HEK293T (cell line): ENCODE results near the gene MAST2.
"Not testable (repeated sequence)": the region's sequence is repeated elsewhere in the genome, so short reads cannot be mapped to it uniquely, and the experiment has no call there.

Experiments used
- CTCF ChIA-PET: fragments of 350-600 bp; formaldehyde crosslinking; extraction: SDS; loops from one replicate; lab custom pipeline; 2021; ENCODE audit warnings: antibody characterized with exemption, inconsistent platforms; lab: Yijun Ruan, JAX
- POLR2A ChIA-PET: fragments of 350-600 bp; formaldehyde crosslinking; extraction: SDS; loops from one replicate; lab custom pipeline; 2020; ENCODE audit warnings: antibody characterized with exemption, inconsistent platforms; lab: Yijun Ruan, JAX
- DNase-seq: peaks from one replicate; pipeline ENCODE4 v3.0.0; 2012; ENCODE audit warnings: mixed read lengths; ENCODE audit errors: extremely low spot score
- ARNT ChIP-seq: fragments of 450-650 bp; IDR thresholded peaks from 2 replicates; pipeline ENCODE4 v1.6.1; 2017; ENCODE audit warnings: mild to moderate bottlenecking
- BHLHE40 ChIP-seq: fragments of 450-650 bp; IDR thresholded peaks from 2 replicates; pipeline ENCODE4 v1.6.1; 2016; ENCODE audit warnings: mild to moderate bottlenecking, moderate library complexity, borderline replicate concordance
- CTBP1 ChIP-seq: fragments of 450-650 bp; IDR thresholded peaks from 2 replicates; pipeline ENCODE4 v1.6.1; 2016; ENCODE audit warnings: borderline replicate concordance
- ELF4 ChIP-seq: fragments of 450-650 bp; IDR thresholded peaks from 2 replicates; pipeline ENCODE4 v1.6.1; 2017; ENCODE audit warnings: antibody characterized with exemption
- FOXA1 ChIP-seq: fragments of 450-650 bp; IDR thresholded peaks from 2 replicates; pipeline ENCODE4 v1.6.1; 2016; ENCODE audit warnings: mild to moderate bottlenecking
- FOXK2 ChIP-seq: fragments of 450-650 bp; IDR thresholded peaks from 2 replicates; pipeline ENCODE4 v1.6.1; 2016; ENCODE audit warnings: mild to moderate bottlenecking
- FOXM1 ChIP-seq: fragments of 450-650 bp; IDR thresholded peaks from 2 replicates; pipeline ENCODE4 v1.6.1; 2017; ENCODE audit warnings: mild to moderate bottlenecking, borderline replicate concordance
- HDGF ChIP-seq: fragments of 450-650 bp; IDR thresholded peaks from 2 replicates; pipeline ENCODE4 v1.6.1; 2017; ENCODE audit warnings: antibody characterized with exemption, borderline replicate concordance
- L3MBTL2 ChIP-seq: fragments of 450-650 bp; conservative IDR thresholded peaks from 2 replicates; pipeline ENCODE4 v1.6.1; 2016; ENCODE audit warnings: mild to moderate bottlenecking
- LEF1 ChIP-seq: fragments of 450-650 bp; IDR thresholded peaks from 2 replicates; pipeline ENCODE4 v1.6.1; 2017; ENCODE audit warnings: mild to moderate bottlenecking, borderline replicate concordance
- NFRKB ChIP-seq: fragments of 450-650 bp; IDR thresholded peaks from 2 replicates; pipeline ENCODE4 v1.6.1; 2016; ENCODE audit warnings: mild to moderate bottlenecking, moderate library complexity
- PKNOX1 ChIP-seq: fragments of 450-650 bp; IDR thresholded peaks from 2 replicates; pipeline ENCODE4 v1.6.1; 2016
- SP1 ChIP-seq: fragments of 450-650 bp; IDR thresholded peaks from 2 replicates; pipeline ENCODE4 v1.6.1; 2017
- SUZ12 ChIP-seq: fragments of 450-650 bp; IDR thresholded peaks from 2 replicates; pipeline ENCODE4 v1.6.1; 2016; ENCODE audit warnings: mild to moderate bottlenecking
- TARDBP ChIP-seq: fragments of 450-650 bp; IDR thresholded peaks from 2 replicates; pipeline ENCODE4 v1.6.1; 2016
- ZNF384 ChIP-seq: fragments of 450-650 bp; IDR thresholded peaks from 2 replicates; pipeline ENCODE4 v1.6.1; 2016

Gene MAST2

GRCh38 chr1:45929257-45929687 lies 125.9 kb downstream of the MAST2 start:
- peak; percentile 12 for DNase-seq
- ChIA-PET CTCF (interaction anchor here (0.8 kb wide), 1 partner anchor 517 kb away, joined by 4 read pairs; no protein-coding TSS in a partner anchor), POLR2A (interaction anchor here (1.2 to 1.5 kb wide), 2 partner anchors 10 to 16 kb away, joined by 3 read pairs; no protein-coding TSS in a partner anchor)
- no peak for TF ChIP-seq SP1
- TF ChIP-seq FOXA1 = no peak
- TF ChIP-seq TARDBP = no peak
- no peak for TF ChIP-seq ARNT
- TF ChIP-seq BHLHE40 = no peak
- TF ChIP-seq FOXM1 = no peak
- no peak for TF ChIP-seq L3MBTL2
- TF ChIP-seq PKNOX1 = no peak
- no peak for TF ChIP-seq FOXK2
- no peak for TF ChIP-seq SUZ12
- no peak for TF ChIP-seq LEF1
- no peak for TF ChIP-seq CTBP1
- no peak for TF ChIP-seq ELF4
- no peak for TF ChIP-seq NFRKB
- no peak for TF ChIP-seq HDGF
- TF ChIP-seq ZNF384 = no peak

GRCh38 chr1:45930258-45931150 lies 127.1 kb downstream of the MAST2 start:
- POLR2A ChIA-PET = interaction anchor here (1.2 kb wide), 1 partner anchor 11 kb away, joined by 3 read pairs; no protein-coding TSS in a partner anchor
- TF ChIP-seq ARNT (no peak), L3MBTL2 (no peak), FOXA1 (no peak), PKNOX1 (no peak), FOXM1 (no peak), SP1 (no peak), BHLHE40 (no peak), TARDBP (no peak)
- CTCF ChIA-PET = interaction anchor here (0.6 kb wide), 1 partner anchor 41 kb away, joined by 4 read pairs; no protein-coding TSS in a partner anchor
- DNase-seq = no peak

- DNase-seq, POLR2A ChIA-PET, CTCF ChIA-PET: not testable (repeated sequence)
Measured at GRCh38 chr1:45932205-45932604, 128.8 kb downstream of the MAST2 start.

GRCh38 chr1:45934947-45935346 lies 131.5 kb downstream of the MAST2 start:
- ChIA-PET CTCF (no interaction called here), POLR2A (no interaction called here)
- TF ChIP-seq FOXK2 (no peak), FOXA1 (no peak), HDGF (no peak), NFRKB (no peak), PKNOX1 (no peak), CTBP1 (no peak), TARDBP (no peak), FOXM1 (no peak), LEF1 (no peak), BHLHE40 (no peak), SUZ12 (no peak), ELF4 (no peak), SP1 (no peak), L3MBTL2 (no peak), ARNT (no peak)
- DNase-seq = no peak

GRCh38 chr1:45938029-45938428 lies 134.6 kb downstream of the MAST2 start:
- POLR2A ChIA-PET = interaction anchor here (1.1 kb wide), 1 partner anchor 25 kb away, joined by 3 read pairs; no protein-coding TSS in a partner anchor
- TF ChIP-seq LEF1 = no peak
- 0 out of 2 replicates have a peak, but pooled peaks have one; percentile 4 for TF ChIP-seq PKNOX1
- CTCF ChIA-PET = no interaction called here
- DNase-seq = no peak

- TF ChIP-seq FOXM1 (no peak), ELF4 (no peak), SUZ12 (no peak), TARDBP (no peak), FOXA1 (no peak)
- CTCF ChIA-PET = no interaction called here
- POLR2A ChIA-PET = no interaction called here
- DNase-seq = no peak
Measured at GRCh38 chr1:45942411-45942810, 139.0 kb downstream of the MAST2 start.
